Loucy (cell line): ENCODE data around the gene ATP13A3.

Experiments used
- H2AFZ ChIP-seq: fragments of 200-600 bp; sonication (generic); 2 replicates; pipeline ENCODE4 v1.6.0; 2016; ENCODE audit warnings: antibody characterized with exemption, mild to moderate bottlenecking, low read length, moderate library complexity
- H3F3A ChIP-seq: fragments of 200-600 bp; 2 replicates; pipeline ENCODE4 v1.6.0; 2016; ENCODE audit warnings: antibody characterized with exemption, low read depth, mild to moderate bottlenecking
- H3K27me3 ChIP-seq: fragments of 200-600 bp; sonication (generic); 2 replicates; pipeline ENCODE4 v1.6.1; 2014; ENCODE audit warnings: low read length, mild to moderate bottlenecking; ENCODE audit not compliant: insufficient read depth, poor library complexity, severe bottlenecking
- H3K36me3 ChIP-seq: fragments of 200-600 bp; sonication (generic); 2 replicates; pipeline ENCODE4 v1.6.1; 2016; ENCODE audit warnings: low read length; ENCODE audit not compliant: insufficient read depth
- H3K4me1 ChIP-seq: fragments of 200-600 bp; sonication (generic); 2 replicates; pipeline ENCODE4 v1.5.1; 2014; ENCODE audit warnings: low read length, mild to moderate bottlenecking; ENCODE audit not compliant: insufficient read depth, poor library complexity, severe bottlenecking
- H3K4me2 ChIP-seq: fragments of 200-600 bp; sonication (generic); 2 replicates; pipeline ENCODE4 v1.6.0; 2014; ENCODE audit warnings: antibody characterized with exemption, low read length, low read depth, mild to moderate bottlenecking; ENCODE audit not compliant: poor library complexity, severe bottlenecking
- H3K4me3 ChIP-seq: fragments of 200-600 bp; sonication (generic); 2 replicates; pipeline ENCODE4 v1.5.1; 2014; ENCODE audit warnings: low read length, mild to moderate bottlenecking, mixed read lengths; ENCODE audit not compliant: poor library complexity, severe bottlenecking
- H3K79me2 ChIP-seq: fragments of 200-600 bp; sonication (generic); 2 replicates; pipeline ENCODE4 v1.6.1; 2014; ENCODE audit warnings: low read length; ENCODE audit not compliant: insufficient read depth
- H3K9ac ChIP-seq: fragments of 200-600 bp; sonication (generic); 2 replicates; pipeline ENCODE4 v1.6.0; 2014; ENCODE audit warnings: mild to moderate bottlenecking, low read depth, low read length, moderate library complexity; ENCODE audit not compliant: poor library complexity, severe bottlenecking
- H3K9me2 ChIP-seq: fragments of 200-600 bp; sonication (generic); replicated peaks from 2 replicates; pipeline ENCODE4 v1.6.1; 2016; ENCODE audit warnings: low read depth, low read length, mixed read lengths
- H3K9me3 ChIP-seq: fragments of 200-600 bp; sonication (generic); 2 replicates; pipeline ENCODE4 v1.6.1; 2014; ENCODE audit warnings: mild to moderate bottlenecking, antibody characterized with exemption, low read length, low read depth; ENCODE audit not compliant: insufficient read depth
- H4K20me1 ChIP-seq: fragments of 200-600 bp; sonication (generic); 2 replicates; pipeline ENCODE4 v1.6.0; 2014; ENCODE audit warnings: antibody characterized with exemption, low read length, mild to moderate bottlenecking; ENCODE audit not compliant: insufficient read depth, poor library complexity, severe bottlenecking
- CTCF ChIP-seq: fragments of 200-600 bp; sonication (generic); conservative IDR thresholded peaks from 2 replicates; pipeline ENCODE4 v1.5.1; 2014; ENCODE audit warnings: mild to moderate bottlenecking, antibody characterized with exemption, low read length
- EZH2phosphoT487 ChIP-seq: fragments of 200-600 bp; IDR thresholded peaks from 2 replicates; pipeline ENCODE4 v1.6.1; 2018; ENCODE audit warnings: antibody characterized with exemption, mild to moderate bottlenecking, moderate library complexity, borderline replicate concordance

Gene ATP13A3

GRCh38 chr3:194354315-194354714, 132.5 kb downstream of the ATP13A3 start:
- TF ChIP-seq CTCF, result no peak
- TF ChIP-seq EZH2phosphoT487, result no peak

More at GRCh38 chr3:194354315-194354714, 132.5 kb downstream of the ATP13A3 start:
- Histone ChIP-seq H3K4me1 (no peaks in the 10 kb centered on the region), H3K36me3 (no peaks in the 10 kb centered on the region), H3K9ac (no peak overlapping the region), H3K4me3 (no peak overlapping the region), H3K9me2 (no peaks in the 10 kb centered on the region), H2AFZ (no peak overlapping the region), H3K79me2 (no peaks in the 10 kb centered on the region), H3K9me3 (no peaks in the 10 kb centered on the region), H4K20me1 (no peaks in the 10 kb centered on the region), H3K27me3 (no peaks in the 10 kb centered on the region), H3F3A (no peaks in the 10 kb centered on the region), H3K4me2 (no peak overlapping the region)
